AG04450 (cell line): ENCODE data around the gene CNN2. TPM values are rescaled to one million over a fixed set of nuclear protein-coding genes. Genes with fewer than 3 reads are reported as not detected.

Source experiments
- CTCF ChIA-PET: fragments of 300-600, 350-600 bp; formaldehyde crosslinking; extraction: SDS; loops from one replicate; lab custom pipeline; 2022; ENCODE audit warnings: antibody characterized with exemption, inconsistent platforms; lab: Charles Lee
- POLR2A ChIA-PET: fragments of 350-600 bp; formaldehyde crosslinking; extraction: SDS; loops from one replicate; lab custom pipeline; 2021; ENCODE audit warnings: antibody characterized with exemption, inconsistent platforms; lab: Yijun Ruan, JAX
- DNase-seq: peaks from one replicate; pipeline ENCODE4 v3.0.0-alpha.2; 2011; ENCODE audit warnings: low read depth, low spot score
- H3K27ac ChIP-seq: one replicate; pipeline ENCODE4 v1.5.1; 2012; ENCODE audit warnings: low read depth, low read length, control low read depth
- H3K27me3 ChIP-seq: one replicate; pipeline ENCODE4 v1.6.0; 2012; ENCODE audit warnings: low read length; ENCODE audit not compliant: control insufficient read depth, insufficient read depth
- H3K4me3 ChIP-seq: 2 replicates; pipeline ENCODE4 v1.5.1; 2011; ENCODE audit warnings: mild to moderate bottlenecking, low read depth, low read length, control low read depth
- H3K9me3 ChIP-seq: 2 replicates; pipeline ENCODE4 v1.5.1; 2012; ENCODE audit warnings: low read length; ENCODE audit not compliant: control insufficient read depth, insufficient read depth
- polyA plus RNA-seq: library from polyadenylated mRNA; depleted of rRNA; stranded (reverse); fragments of >200 nt; gene quantifications from 2 replicates; pipeline ENCODE4 v1.2.3, GENCODE V29; 2011
- TF ChIP-seq, protein P1 (sequence below): IDR thresholded peaks from 2 replicates; pipeline ENCODE4 v1.5.1; 2011; ENCODE audit warnings: low read depth, low read length, control low read depth, inconsistent platforms

CNN2 gene
- polyA plus RNA-seq, 1 experiment: 302 TPM

DNA sequence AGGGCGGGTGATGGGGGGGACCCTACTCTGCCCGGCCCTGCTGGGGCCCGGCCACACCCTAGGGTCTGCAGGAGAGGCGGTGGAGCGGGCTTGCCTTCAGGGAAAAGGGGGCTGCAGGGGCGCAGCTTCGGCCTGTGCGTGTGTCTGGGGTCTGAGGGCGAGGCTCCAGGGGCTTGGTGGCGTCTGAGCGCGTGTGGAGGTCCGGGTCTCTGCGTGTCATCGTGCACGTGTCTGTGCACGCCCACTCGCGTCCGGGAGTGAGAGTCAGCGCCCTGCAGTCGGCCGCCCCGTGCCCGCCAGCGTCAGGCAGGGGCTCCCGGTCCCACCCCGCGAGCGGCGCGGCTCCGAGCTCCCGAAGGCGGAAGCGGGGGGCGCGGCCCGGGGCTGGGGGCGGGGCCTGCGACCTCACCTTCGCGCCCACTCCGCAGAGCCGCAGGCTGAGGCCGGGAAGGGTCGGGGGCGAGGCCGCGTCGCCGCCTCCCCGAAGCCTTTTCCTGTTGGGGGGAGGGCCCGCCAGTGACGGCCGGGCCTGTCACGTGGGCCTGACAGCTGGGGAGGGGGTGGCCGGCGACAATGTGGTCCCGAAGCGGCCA, 40.4 kb downstream of the CNN2 start, which contains the start of gene ARHGAP45:
Gene ARHGAP45, plus strand, starts transcription at position 420 of the 593 bp plus-strand sequence. CDS start 239 bp downstream, outside the sequence.
- peak within 1 kb of the TSS; percentile 40; the same call in 1 of the 2 replicates for H3K4me3 ChIP-seq
- ChIA-PET POLR2A (interaction anchor here (0.5 kb wide), 1 partner anchor 149 kb away, joined by 4 read pairs; no protein-coding TSS in a partner anchor), CTCF (no interaction called here)
- TF ChIP-seq, protein P1, sequence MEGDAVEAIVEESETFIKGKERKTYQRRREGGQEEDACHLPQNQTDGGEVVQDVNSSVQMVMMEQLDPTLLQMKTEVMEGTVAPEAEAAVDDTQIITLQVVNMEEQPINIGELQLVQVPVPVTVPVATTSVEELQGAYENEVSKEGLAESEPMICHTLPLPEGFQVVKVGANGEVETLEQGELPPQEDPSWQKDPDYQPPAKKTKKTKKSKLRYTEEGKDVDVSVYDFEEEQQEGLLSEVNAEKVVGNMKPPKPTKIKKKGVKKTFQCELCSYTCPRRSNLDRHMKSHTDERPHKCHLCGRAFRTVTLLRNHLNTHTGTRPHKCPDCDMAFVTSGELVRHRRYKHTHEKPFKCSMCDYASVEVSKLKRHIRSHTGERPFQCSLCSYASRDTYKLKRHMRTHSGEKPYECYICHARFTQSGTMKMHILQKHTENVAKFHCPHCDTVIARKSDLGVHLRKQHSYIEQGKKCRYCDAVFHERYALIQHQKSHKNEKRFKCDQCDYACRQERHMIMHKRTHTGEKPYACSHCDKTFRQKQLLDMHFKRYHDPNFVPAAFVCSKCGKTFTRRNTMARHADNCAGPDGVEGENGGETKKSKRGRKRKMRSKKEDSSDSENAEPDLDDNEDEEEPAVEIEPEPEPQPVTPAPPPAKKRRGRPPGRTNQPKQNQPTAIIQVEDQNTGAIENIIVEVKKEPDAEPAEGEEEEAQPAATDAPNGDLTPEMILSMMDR: no peak
- peaks cover 28% of the 10 kb centered on the region; the same call in 1 of the 2 replicates for H3K9me3 ChIP-seq
- H3K27ac ChIP-seq: no peak within 1 kb of the TSS
- no peak for DNase-seq
- H3K27me3 ChIP-seq: peaks cover 31% of the 10 kb centered on the region

DNA sequence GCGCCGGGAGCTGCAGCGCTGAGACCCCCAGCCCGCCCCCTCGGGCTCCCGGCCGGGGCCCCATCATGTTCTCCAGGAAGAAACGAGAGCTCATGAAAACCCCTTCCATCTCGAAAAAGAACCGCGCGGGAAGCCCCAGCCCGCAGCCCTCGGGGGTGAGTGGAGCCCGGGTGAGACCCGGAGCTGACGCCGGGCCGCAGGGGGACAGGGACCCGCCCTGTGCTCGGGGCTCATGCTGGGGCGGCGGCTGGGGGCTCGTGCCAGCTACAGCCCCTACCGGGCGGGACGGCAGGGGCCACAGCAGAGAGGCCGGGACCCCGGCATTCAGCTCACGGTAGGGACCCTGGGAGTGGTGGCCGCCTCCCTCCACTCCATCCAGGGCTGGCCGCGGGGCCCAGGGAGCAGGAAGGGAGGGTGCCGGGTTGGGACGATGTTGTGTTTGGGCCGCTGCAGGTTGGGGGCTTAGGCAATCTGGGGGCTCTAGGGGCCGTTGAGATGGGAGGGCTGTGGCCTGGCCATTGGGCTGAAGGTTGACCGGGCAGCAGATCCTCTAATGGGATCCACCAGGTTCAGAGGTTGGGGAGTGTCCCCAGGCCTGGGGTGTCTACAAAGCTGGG, 41.0 kb downstream of the CNN2 start:
- peaks cover 22% of the 10 kb centered on the region; the same call in 1 of the 2 replicates for H3K9me3 ChIP-seq
- H3K27ac ChIP-seq: no peak overlapping the region
- DNase-seq: no peak
- peaks cover 31% of the 10 kb centered on the region for H3K27me3 ChIP-seq
- ChIA-PET POLR2A (interaction anchor here (0.5 to 0.7 kb wide), 2 partner anchors 149 to 201 kb away, joined by 3 to 4 read pairs; partner anchors contain the start of gene CIRBP), CTCF (no interaction called here)
- H3K4me3 ChIP-seq: peak overlapping the region; percentile 32; the same call in 1 of the 2 replicates
- TF ChIP-seq, protein P1: no peak

DNA sequence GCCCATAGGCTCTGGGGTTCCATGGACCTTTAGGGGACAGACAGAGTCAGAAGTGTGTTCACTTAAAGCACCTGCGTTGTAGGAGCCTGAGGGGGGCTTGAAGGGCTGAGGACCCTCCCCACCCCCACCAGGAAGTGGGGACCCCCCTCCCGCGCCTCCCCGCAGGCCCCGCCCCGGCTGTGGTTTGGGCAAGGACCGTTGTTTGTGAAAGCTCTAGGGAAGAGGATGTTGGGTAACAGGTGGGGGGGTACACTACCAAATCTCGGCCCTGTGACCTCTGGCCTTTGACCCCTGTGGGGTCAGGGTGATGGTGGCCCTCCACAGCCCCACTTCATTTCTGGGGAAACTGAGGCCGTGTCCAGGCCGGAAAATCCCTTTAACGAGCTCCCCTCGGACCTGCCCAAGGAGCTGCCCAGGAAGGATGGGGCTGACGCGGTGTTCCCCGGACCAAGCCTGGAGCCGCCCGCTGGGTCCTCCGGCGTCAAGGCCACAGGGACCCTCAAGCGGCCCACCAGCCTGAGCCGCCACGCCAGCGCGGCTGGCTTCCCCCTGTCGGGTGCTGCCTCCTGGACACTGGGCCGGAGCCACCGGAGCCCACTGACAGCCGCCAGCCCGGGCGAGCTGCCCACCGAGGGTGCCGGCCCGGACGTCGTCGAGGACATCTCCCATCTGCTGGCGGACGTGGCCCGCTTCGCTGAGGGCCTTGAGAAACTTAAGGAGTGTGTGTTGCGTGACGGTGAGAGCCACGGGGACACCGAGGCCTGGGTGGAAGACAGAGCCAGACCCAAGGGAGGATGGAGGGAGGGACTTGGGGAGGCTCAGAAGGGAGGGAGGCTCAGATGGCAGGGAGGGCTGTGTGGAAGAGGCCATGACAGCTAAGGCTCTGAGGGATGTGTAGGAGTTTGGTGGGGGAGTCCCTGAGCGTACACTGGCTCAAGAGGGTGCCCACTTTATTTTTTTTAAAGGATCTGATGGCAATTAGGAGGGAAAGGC, 41.9 kb downstream of the CNN2 start:
- TF ChIP-seq, protein P1: no peak
- Histone ChIP-seq H3K9me3 (peaks cover 13% of the 10 kb centered on the region; the same call in 1 of the 2 replicates), H3K4me3 (no peak overlapping the region), H3K27me3 (peaks cover 31% of the 10 kb centered on the region), H3K27ac (no peak overlapping the region)
- ChIA-PET CTCF (no interaction called here), POLR2A (interaction anchor here (0.7 kb wide), 1 partner anchor 201 kb away, joined by 3 read pairs; the partner anchor contains the start of gene CIRBP)
- no peak for DNase-seq

DNA sequence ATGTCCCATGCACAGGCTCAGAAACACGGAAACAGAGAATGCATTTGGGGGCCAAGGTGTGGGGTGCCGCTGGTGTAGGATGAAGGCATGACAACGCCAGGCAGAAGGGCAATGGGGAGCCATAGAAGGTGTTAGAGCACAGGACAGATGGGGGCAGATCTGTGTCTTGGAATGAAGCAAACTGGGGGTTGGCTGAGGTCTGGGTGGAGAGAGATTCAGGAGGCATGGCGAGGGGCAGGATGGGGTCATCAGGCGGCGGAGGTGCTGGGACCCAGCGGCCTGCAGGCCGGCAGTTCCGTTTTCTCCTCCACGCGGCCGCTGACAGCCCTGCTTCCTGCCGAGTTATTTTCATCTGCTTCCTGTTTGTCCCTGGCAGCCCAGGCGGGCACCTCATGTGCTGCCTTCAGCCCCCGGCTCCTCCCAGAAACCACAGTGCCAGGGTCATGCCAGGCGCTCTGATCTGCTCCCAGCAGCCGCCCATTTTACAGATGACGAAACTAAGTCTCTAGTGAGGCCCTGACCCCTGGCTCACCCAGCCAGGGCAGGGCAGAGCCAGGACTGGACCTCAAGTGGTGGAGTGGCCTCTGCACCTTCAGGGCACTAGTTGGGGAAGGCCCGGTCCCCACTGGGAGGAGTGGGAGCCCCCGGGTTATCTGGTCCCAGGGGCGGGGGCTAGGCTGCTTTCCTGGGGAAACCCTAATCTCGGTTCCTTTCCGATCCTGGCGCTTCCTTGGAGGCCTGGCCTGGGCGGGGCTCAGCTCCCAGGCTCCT, 42.8 kb downstream of the CNN2 start:
- POLR2A ChIA-PET: no interaction called here
- DNase-seq: no peak
- H3K9me3 ChIP-seq: peaks cover 4% of the 10 kb centered on the region; the same call in 1 of the 2 replicates
- TF ChIP-seq, protein P1: no peak
- no peak overlapping the region for H3K27ac ChIP-seq
- H3K27me3 ChIP-seq: peaks cover 31% of the 10 kb centered on the region
- no peak overlapping the region for H3K4me3 ChIP-seq
- CTCF ChIA-PET: interaction anchor here (0.6 kb wide), 1 partner anchor 154 kb away, joined by 3 read pairs; no protein-coding TSS in a partner anchor
